ENCODE measurements around the gene MAFB.

- no peak for TF ChIP-seq CTCF (conservative IDR thresholded peaks at IDR 0.05 in 1 of 2, IDR thresholded peaks at IDR 0.05 in 1 of 2; ENCODE audit: extremely low read depth in 1 of 2, insufficient read depth in 1 of 2, low read depth in 1 of 2, low read length in 2 of 2)
- no peak for TF ChIP-seq EZH2 (IDR thresholded peaks at IDR 0.05; ENCODE audit: borderline replicate concordance, low read length)
Observed at GRCh38 chr20:40669692-40670091, 19.3 kb downstream of the MAFB start.
